ENCODE measurements around the gene TTLL1.
A peak's percentile ranks its signal among the peaks of the same experiment; 100 is the strongest.

TTLL1 gene

DNA sequence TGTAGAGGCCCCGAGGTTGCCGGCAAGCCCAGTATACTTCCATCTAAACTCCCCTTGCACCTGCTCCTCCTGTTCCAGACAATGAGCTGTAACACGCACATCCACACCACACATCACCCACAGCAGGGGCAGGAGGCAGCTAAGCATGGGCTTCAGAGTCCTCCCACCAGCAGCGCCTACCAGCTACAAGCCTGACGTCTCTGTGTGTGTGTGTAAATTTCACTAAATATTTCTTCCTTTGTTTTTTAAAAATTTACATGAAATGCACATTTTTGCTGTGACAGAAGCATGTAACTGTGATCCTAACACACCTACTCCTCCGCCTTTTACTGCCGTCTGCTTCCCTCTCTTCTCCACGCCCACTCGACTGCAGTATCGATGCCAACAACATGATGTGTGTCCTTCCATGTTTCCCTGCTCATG lies 44.9 kb downstream of the TTLL1 start:
- no peak for DNase-seq (ENCODE audit: low spot score)
- Histone ChIP-seq H3K4me3 (no peak overlapping the region), H3K27ac (no peak overlapping the region)
- TF ChIP-seq, protein P1, sequence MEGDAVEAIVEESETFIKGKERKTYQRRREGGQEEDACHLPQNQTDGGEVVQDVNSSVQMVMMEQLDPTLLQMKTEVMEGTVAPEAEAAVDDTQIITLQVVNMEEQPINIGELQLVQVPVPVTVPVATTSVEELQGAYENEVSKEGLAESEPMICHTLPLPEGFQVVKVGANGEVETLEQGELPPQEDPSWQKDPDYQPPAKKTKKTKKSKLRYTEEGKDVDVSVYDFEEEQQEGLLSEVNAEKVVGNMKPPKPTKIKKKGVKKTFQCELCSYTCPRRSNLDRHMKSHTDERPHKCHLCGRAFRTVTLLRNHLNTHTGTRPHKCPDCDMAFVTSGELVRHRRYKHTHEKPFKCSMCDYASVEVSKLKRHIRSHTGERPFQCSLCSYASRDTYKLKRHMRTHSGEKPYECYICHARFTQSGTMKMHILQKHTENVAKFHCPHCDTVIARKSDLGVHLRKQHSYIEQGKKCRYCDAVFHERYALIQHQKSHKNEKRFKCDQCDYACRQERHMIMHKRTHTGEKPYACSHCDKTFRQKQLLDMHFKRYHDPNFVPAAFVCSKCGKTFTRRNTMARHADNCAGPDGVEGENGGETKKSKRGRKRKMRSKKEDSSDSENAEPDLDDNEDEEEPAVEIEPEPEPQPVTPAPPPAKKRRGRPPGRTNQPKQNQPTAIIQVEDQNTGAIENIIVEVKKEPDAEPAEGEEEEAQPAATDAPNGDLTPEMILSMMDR (IDR thresholded peaks at IDR 0.05): no peak

DNA sequence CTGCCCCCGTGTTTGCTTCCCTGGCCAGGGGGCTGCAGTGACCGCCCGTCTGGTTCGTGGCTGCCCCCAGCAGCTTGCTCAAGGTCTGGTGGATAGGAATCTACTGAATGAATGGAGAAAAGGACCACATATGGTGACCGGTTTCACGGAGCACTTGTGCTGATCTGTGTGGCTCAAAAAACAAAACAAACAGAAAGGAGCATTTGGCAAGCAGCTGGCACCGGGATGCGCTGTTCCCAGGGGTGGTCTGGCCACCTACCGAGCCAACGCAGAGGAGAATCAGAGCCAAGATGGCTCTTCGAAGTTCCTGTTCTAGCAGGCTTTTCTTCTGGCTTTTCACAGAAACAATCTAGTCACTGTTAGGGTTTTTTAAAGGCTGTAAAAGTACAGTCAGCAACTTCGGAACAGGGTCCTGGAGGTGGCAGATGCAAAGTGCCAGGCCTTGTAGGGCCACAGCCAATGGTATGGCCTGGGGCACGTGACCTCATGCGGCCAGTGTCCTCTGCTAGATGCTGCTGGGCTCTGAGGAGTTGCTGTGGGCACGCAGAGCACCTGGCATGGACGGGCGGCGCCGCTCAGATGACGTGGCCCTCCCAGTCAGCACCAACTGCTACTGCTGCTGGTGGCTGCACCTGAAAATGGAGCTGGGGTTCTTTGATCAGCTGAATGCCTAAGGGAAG lies 47.0 kb downstream of the TTLL1 start:
- no peak for DNase-seq (ENCODE audit: low spot score)
- no peak overlapping the region for H3K27ac ChIP-seq
- H3K4me3 ChIP-seq: no peak overlapping the region
- TF ChIP-seq, protein P1 (IDR thresholded peaks at IDR 0.05): no peak

DNA sequence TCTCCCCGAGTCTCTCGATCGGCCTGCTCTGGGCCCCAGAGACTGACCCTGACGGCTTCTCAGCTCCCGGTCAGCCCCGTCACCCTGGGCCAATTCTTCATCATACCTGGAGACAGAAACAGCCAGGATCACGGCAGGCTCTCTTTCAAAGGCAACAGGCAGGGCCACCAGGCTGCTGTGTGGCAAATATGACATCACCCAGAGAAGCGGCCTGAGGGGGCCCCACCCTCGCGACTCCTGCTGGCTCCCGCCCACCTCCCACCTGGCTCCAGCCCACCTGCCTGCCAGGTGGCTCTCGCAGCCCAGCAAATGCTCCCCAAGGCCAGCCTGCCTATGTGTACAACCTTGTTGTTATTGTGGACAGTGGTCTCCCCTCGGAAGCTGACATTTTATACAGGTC lies 49.4 kb downstream of the TTLL1 start:
- no peak for DNase-seq (ENCODE audit: low spot score)
- no peak overlapping the region for H3K27ac ChIP-seq
- TF ChIP-seq, protein P1 (IDR thresholded peaks at IDR 0.05): no peak
- H3K4me3 ChIP-seq: no peak overlapping the region

DNA sequence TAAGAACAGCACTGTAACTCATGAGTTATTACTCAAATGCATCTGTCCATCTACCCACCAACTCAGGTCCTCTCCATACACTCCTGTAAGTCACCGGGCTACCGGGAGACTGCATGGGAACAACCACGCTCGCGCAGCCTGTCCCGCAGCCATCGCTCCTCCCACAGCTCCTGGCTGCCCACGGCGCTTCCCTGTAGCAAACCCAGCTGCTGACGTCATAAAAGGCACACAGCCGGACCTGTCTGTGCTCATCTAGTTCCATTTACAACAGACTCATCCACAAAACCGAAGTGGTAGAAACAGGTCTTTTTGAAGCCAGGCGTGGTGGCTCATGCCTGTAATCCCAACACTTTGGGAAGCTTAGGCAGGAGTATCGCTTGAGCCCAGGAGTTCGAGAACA lies 50.9 kb downstream of the TTLL1 start:
- H3K27ac ChIP-seq: no peak overlapping the region
- DNase-seq (ENCODE audit: low spot score): no peak
- TF ChIP-seq, protein P1 (IDR thresholded peaks at IDR 0.05): no peak
- no peak overlapping the region for H3K4me3 ChIP-seq

DNA sequence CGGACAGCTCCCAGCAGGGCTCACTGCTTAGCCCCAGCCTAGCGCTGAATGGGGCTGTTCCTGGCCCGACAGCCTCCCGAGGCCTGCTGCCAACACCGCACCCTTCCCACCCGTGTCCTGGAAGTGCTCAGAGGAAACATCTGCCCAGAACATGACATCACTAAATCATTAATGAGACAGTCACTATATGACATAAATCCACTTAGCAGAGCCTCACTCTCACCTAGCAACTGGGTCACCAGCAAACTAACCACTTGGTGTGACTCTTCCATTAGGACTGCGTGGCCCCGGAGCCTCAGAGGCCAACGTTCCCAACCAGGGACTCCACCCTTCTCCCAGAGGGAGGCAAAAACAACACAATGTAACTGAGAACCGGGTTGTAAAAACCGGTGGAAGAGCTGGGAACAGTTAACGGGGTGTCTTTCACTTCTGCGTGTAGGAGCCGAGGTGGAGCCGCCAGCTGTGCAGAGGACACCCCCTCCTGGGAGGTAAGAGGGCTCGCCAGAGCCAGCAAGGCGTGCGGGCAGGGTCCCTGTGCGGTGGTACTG lies 52.8 kb downstream of the TTLL1 start:
- peak; percentile 83 for DNase-seq (ENCODE audit: low spot score)
- H3K4me3 ChIP-seq: no peak overlapping the region
- TF ChIP-seq, protein P1 (IDR thresholded peaks at IDR 0.05): no peak
- H3K27ac ChIP-seq: peak overlapping the region in 1 of 2 donors; percentile 58

DNA sequence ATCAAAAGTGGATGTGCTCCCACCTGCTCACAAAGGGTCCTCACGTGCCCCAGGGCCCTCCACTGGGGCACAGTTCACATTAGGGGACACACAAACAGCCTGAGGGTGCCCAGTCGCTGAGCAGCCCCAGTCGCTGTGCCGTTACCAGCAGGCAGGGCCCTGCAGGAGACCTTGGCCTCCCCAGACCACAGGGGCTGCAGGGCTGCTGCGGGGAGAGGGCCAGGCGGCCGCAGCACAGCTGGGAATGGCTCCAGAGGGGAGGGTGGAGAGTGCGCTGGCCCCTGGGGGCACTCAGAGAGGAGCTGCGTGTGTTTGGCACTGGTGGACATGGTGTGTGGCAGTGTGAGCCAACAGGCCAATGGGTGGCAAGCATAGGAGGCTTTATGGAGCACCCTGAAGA lies 53.9 kb downstream of the TTLL1 start:
- no peak for DNase-seq (ENCODE audit: low spot score)
- TF ChIP-seq, protein P1 (IDR thresholded peaks at IDR 0.05): no peak
- Histone ChIP-seq H3K27ac (no peak overlapping the region), H3K4me3 (no peak overlapping the region)

DNA sequence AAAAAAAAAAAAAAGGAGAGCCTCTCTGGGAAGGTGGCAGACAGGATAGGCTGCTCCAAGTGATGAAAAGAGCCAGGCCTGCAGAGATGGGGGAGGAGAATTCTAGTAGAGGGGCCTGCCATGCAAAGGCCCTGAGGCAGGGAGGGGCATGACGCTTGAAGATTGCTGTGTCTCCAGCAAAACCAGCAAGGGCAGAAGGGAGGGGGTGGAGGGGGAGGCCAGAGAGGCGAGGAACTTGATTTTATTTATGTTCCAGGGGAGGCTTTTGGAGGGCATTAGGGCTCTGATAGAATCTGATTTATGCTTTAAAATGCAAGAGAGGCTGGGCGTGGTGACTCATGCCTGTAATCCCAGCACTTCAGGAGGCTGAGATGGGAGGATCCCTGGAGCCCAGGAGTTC lies 57.6 kb downstream of the TTLL1 start:
- H3K27ac ChIP-seq: no peak overlapping the region
- no peak for DNase-seq (ENCODE audit: low spot score)
- H3K4me3 ChIP-seq: no peak overlapping the region
- TF ChIP-seq, protein P1 (IDR thresholded peaks at IDR 0.05): no peak

Data from coronary artery (tissue), 2 donors.